GM12878 (cell line): Measurements from ENCODE around the gene APOA4.

Experiments used
- BCLAF1 ChIP-seq: fragments of 450-650 bp; IDR thresholded peaks from 2 replicates; pipeline ENCODE4 v1.6.1; 2017; ENCODE audit warnings: antibody characterized with exemption, mild to moderate bottlenecking, moderate library complexity
- CEBPB ChIP-seq, 2 experiments: fragments of 150-350 bp in 1 of 2; IDR thresholded peaks; 2 replicates each; pipeline ENCODE4 v1.6.1; 2012 to 2014; ENCODE audit warnings: low read depth in 2 of 2, low read length in 2 of 2, borderline replicate concordance in 1 of 2, inconsistent platforms in 1 of 2
- POLR2AphosphoS5 ChIP-seq: IDR thresholded peaks from 2 replicates; pipeline ENCODE4 v1.6.1; 2011; ENCODE audit warnings: mild to moderate bottlenecking, low read length, inconsistent platforms
- RFX5 ChIP-seq: IDR thresholded peaks from 2 replicates; pipeline ENCODE4 v1.6.1; 2011; ENCODE audit warnings: low read depth, low read length, improper control_type of control experiment
- ZNF207 ChIP-seq: fragments of 450-650 bp; IDR thresholded peaks from 2 replicates; pipeline ENCODE4 v1.6.1; 2014; ENCODE audit warnings: antibody characterized with exemption, mild to moderate bottlenecking, borderline replicate concordance
- TF ChIP-seq, protein P1 (sequence below), 3 experiments: IDR thresholded peaks in 2 of 3; conservative IDR thresholded peaks in 1 of 3; 2 replicates each; pipeline ENCODE4 v1.5.1; 2011; ENCODE audit warnings: low read depth in 3 of 3, low read length in 3 of 3, mild to moderate bottlenecking in 3 of 3, control low read depth in 2 of 3, moderate library complexity in 2 of 3, inconsistent platforms in 1 of 3, mixed read lengths in 1 of 3; ENCODE audit not compliant: control insufficient read depth in 2 of 3, insufficient read depth in 1 of 3; ENCODE audit errors: extremely low read depth in 1 of 3

DNA sequence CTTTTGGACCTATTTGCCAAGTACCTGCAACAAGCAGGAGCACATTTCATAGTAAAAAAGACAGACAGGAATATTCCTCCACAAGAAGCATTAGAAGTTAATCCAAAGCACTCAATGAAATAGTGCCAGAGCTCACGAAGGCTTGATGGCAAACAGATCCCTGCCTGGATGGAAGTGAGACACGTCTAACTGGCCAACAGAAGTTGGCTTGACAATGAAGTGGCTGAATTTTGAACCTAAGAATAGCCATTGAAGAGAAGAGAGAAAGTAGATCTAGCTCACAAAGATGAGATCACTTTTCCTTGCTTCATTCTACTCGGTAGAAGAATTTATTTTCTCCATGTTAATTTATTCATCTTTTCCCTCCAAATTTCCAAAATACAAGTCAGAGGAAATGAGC, 45.0 kb upstream of the APOA4 start:
- TF ChIP-seq BCLAF1: no peak
- TF ChIP-seq, protein P1, sequence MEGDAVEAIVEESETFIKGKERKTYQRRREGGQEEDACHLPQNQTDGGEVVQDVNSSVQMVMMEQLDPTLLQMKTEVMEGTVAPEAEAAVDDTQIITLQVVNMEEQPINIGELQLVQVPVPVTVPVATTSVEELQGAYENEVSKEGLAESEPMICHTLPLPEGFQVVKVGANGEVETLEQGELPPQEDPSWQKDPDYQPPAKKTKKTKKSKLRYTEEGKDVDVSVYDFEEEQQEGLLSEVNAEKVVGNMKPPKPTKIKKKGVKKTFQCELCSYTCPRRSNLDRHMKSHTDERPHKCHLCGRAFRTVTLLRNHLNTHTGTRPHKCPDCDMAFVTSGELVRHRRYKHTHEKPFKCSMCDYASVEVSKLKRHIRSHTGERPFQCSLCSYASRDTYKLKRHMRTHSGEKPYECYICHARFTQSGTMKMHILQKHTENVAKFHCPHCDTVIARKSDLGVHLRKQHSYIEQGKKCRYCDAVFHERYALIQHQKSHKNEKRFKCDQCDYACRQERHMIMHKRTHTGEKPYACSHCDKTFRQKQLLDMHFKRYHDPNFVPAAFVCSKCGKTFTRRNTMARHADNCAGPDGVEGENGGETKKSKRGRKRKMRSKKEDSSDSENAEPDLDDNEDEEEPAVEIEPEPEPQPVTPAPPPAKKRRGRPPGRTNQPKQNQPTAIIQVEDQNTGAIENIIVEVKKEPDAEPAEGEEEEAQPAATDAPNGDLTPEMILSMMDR (IDR thresholded peaks at IDR 0.05 in 2 of 3, conservative IDR thresholded peaks at IDR 0.05 in 1 of 3; ENCODE audit: control insufficient read depth in 2 of 3, extremely low read depth in 1 of 3, insufficient read depth in 1 of 3, low read depth in 3 of 3, low read length in 3 of 3): no peak
- no peak for TF ChIP-seq RFX5
- no peak for TF ChIP-seq ZNF207
- TF ChIP-seq POLR2AphosphoS5: no peak
- no peak for TF ChIP-seq CEBPB (IDR thresholded peaks at IDR 0.05; ENCODE audit: borderline replicate concordance in 1 of 2, low read depth in 2 of 2, low read length in 2 of 2)
